DMS 273 (cell line): Measurements from ENCODE around the gene SREK1IP1.

Experiments used
- DNase-seq: peaks from one replicate; lab custom pipeline; 2025; ENCODE audit not compliant: unreplicated experiment; lab: John Stamatoyannopoulos, UW

SREK1IP1 gene

GRCh38 chr5:64768358-64769312, at the start of gene SREK1IP1, which contains the start of gene CWC27:
SREK1IP1 (minus strand) TSS chr5:64768691; CDS start chr5:64768517, 174 bp downstream.
CWC27 (plus strand) TSS chr5:64768930; CDS start chr5:64769147, 217 bp downstream.
- peak; percentile 96 for DNase-seq

- DNase-seq, result no peak
These were observed 49.8 kb upstream of the SREK1IP1 start for GRCh38 chr5:64818245-64818644.

GRCh38 chr5:64814073-64814472, 45.6 kb upstream of the SREK1IP1 start:
- DNase-seq, result no peak

- DNase-seq, result peak; percentile 67
These were observed 42.7 kb upstream of the SREK1IP1 start for GRCh38 chr5:64811050-64811640.

GRCh38 chr5:64807520-64807919, 39.0 kb upstream of the SREK1IP1 start:
- no peak for DNase-seq

- DNase-seq, result no peak
These were observed 38.0 kb upstream of the SREK1IP1 start for GRCh38 chr5:64806537-64806936.

GRCh38 chr5:64800926-64801325, 32.4 kb upstream of the SREK1IP1 start:
- DNase-seq, result no peak

GRCh38 chr5:64796301-64796700, 27.8 kb upstream of the SREK1IP1 start:
- DNase-seq, result no peak

- DNase-seq, result no peak
These were observed 25.7 kb upstream of the SREK1IP1 start for GRCh38 chr5:64794053-64794770.

- no peak for DNase-seq
These were observed 24.0 kb upstream of the SREK1IP1 start for GRCh38 chr5:64792469-64792868.

GRCh38 chr5:64790210-64790609, 21.7 kb upstream of the SREK1IP1 start:
- no peak for DNase-seq

- no peak for DNase-seq
These were observed 21.0 kb upstream of the SREK1IP1 start for GRCh38 chr5:64789457-64789856.

- no peak for DNase-seq
These were observed 19.7 kb upstream of the SREK1IP1 start for GRCh38 chr5:64788156-64788555.

- no peak for DNase-seq
These were observed 17.9 kb upstream of the SREK1IP1 start for GRCh38 chr5:64786372-64786771.

- peak; percentile 87 for DNase-seq
These were observed 16.0 kb upstream of the SREK1IP1 start for GRCh38 chr5:64784451-64785025.

GRCh38 chr5:64775291-64775690, 6.8 kb upstream of the SREK1IP1 start:
- no peak for DNase-seq

GRCh38 chr5:64773533-64773932, 5.0 kb upstream of the SREK1IP1 start:
- DNase-seq, result no peak

GRCh38 chr5:64771736-64772135, 3.2 kb upstream of the SREK1IP1 start:
- no peak for DNase-seq

- no peak for DNase-seq
These were observed 1.4 kb upstream of the SREK1IP1 start for GRCh38 chr5:64769855-64770254.

GRCh38 chr5:64767959-64768357, 533 bp downstream of the SREK1IP1 start:
- DNase-seq, result peak; percentile 60

- DNase-seq, result no peak
These were observed 1.6 kb downstream of the SREK1IP1 start for GRCh38 chr5:64766941-64767340.
